NOMO-1 treated with DMSO at 0.1 percent for 48 hours (cell line): ENCODE results near the gene RASEF.

Experiments used
- DNase-seq: peaks from one replicate; lab custom pipeline; 2025; ENCODE audit not compliant: unreplicated experiment; lab: John Stamatoyannopoulos, UW

RASEF gene

GRCh38 chr9:83013867-83014605 lies 48.9 kb downstream of the RASEF start:
- DNase-seq = no peak

GRCh38 chr9:83012922-83013838 lies 49.8 kb downstream of the RASEF start:
- no peak for DNase-seq

GRCh38 chr9:83012168-83012921 lies 50.6 kb downstream of the RASEF start:
- DNase-seq = no peak

- no peak for DNase-seq
Measured at GRCh38 chr9:83011611-83012010, 51.3 kb downstream of the RASEF start.

- DNase-seq = no peak
Measured at GRCh38 chr9:83007521-83008300, 55.2 kb downstream of the RASEF start.

- no peak for DNase-seq
Measured at GRCh38 chr9:83006378-83006777, 56.6 kb downstream of the RASEF start.

GRCh38 chr9:83005963-83006362 lies 57.0 kb downstream of the RASEF start:
- no peak for DNase-seq

GRCh38 chr9:83005361-83005760 lies 57.6 kb downstream of the RASEF start:
- no peak for DNase-seq

- DNase-seq = no peak
Measured at GRCh38 chr9:83002329-83002728, 60.6 kb downstream of the RASEF start.

- DNase-seq = no peak
Measured at GRCh38 chr9:83000765-83001164, 62.2 kb downstream of the RASEF start.

GRCh38 chr9:82998409-82998808 lies 64.5 kb downstream of the RASEF start:
- DNase-seq = no peak

- DNase-seq = no peak
Measured at GRCh38 chr9:82997476-82998140, 65.3 kb downstream of the RASEF start.

GRCh38 chr9:82996941-82997340 lies 66.0 kb downstream of the RASEF start:
- DNase-seq = no peak

GRCh38 chr9:82993856-82994605 lies 68.9 kb downstream of the RASEF start:
- no peak for DNase-seq

- no peak for DNase-seq
Measured at GRCh38 chr9:82991671-82992070, 71.3 kb downstream of the RASEF start.

GRCh38 chr9:82989929-82990328 lies 73.0 kb downstream of the RASEF start:
- DNase-seq = no peak

- no peak for DNase-seq
Measured at GRCh38 chr9:82988488-82988887, 74.5 kb downstream of the RASEF start.

- DNase-seq = no peak
Measured at GRCh38 chr9:82987370-82988189, 75.4 kb downstream of the RASEF start.

GRCh38 chr9:82981552-82981951 lies 81.4 kb downstream of the RASEF start:
- no peak for DNase-seq
